SH-SY5Y (cell line): ENCODE measurements around the gene HES7.

Experiments
- GATA2 ChIP-seq: IDR thresholded peaks from 2 replicates; pipeline ENCODE4 v1.6.1; 2011; ENCODE audit warnings: mild to moderate bottlenecking, low read depth, low read length
- GATA3 ChIP-seq: IDR thresholded peaks from 2 replicates; pipeline ENCODE4 v1.6.1; 2011; ENCODE audit warnings: low read depth, mild to moderate bottlenecking, low read length, moderate library complexity

DNA sequence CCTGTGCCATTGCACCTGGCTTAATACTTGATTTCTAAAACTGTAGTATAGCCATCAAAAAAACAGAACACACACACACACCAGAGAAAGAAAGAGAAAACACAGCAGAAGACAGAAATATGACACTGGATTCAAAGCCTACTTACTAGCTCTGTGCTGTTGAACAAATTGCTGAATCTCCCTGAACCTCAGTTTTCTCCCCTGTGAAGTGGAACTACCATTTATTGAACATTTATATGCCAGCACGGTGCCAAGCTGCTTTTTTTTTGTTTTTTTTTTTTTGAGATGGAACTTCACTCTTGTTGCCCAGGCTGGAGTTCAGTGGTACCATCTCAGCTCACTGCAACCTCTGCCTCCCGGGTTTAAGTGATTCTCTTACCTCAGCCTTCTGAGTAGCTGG is 23.1 kb downstream of the HES7 start:
- TF ChIP-seq GATA2 (no peak), GATA3 (no peak)
